CD14-positive monocyte (primary cell): ENCODE results near the gene ABI1. TPM values are rescaled to one million over a fixed set of nuclear protein-coding genes. Genes with fewer than 3 reads are reported as not detected.
A peak's percentile ranks its signal among the peaks of the same experiment; 100 is the strongest.

ENCODE experiments used
- DNase-seq, 3 donors: peaks; one replicate each; pipeline ENCODE4 v3.0.0-alpha.2; 2011 to 2022
- H2AFZ ChIP-seq: 2 replicates; pipeline ENCODE4 v1.6.0; 2012; ENCODE audit warnings: mild to moderate bottlenecking, low read depth, low read length, inconsistent platforms; ENCODE audit not compliant: insufficient read depth, poor library complexity, severe bottlenecking
- H3K27ac ChIP-seq, 2 donors: 1 replicate in 1 of 2; 2 replicates in 1 of 2; pipeline ENCODE4 v1.5.1; 2012 to 2013; ENCODE audit warnings: low read length in 2 of 2, control low read depth in 1 of 2, inconsistent platforms in 1 of 2, low read depth in 1 of 2, mild to moderate bottlenecking in 1 of 2
- H3K27me3 ChIP-seq, 2 donors: one replicate each; pipeline versions ENCODE4 v1.6.0 to v1.6.1; 2011 to 2013; ENCODE audit warnings: low read length in 2 of 2; ENCODE audit not compliant: control insufficient read depth in 2 of 2, insufficient read depth in 2 of 2
- H3K36me3 ChIP-seq, 2 donors: replicated peaks in 1 of 2; 1 replicate in 1 of 2; 2 replicates in 1 of 2; pipeline versions ENCODE4 v1.5.1 to v1.6.1; 2012 to 2013; ENCODE audit warnings: low read length in 2 of 2, control low read depth in 1 of 2, inconsistent platforms in 1 of 2, mild to moderate bottlenecking in 1 of 2; ENCODE audit not compliant: insufficient read depth in 2 of 2, control insufficient read depth in 1 of 2
- H3K4me1 ChIP-seq, 2 donors: 1 replicate in 1 of 2; 2 replicates in 1 of 2; pipeline versions ENCODE4 v1.5.1 to v1.6.1; 2012 to 2013; ENCODE audit warnings: low read length in 2 of 2, control low read depth in 1 of 2, inconsistent platforms in 1 of 2, mild to moderate bottlenecking in 1 of 2, moderate library complexity in 1 of 2; ENCODE audit not compliant: insufficient read depth in 2 of 2, control insufficient read depth in 1 of 2
- H3K4me2 ChIP-seq: replicated peaks from 2 replicates; pipeline ENCODE3; 2012; ENCODE audit warnings: low read length, moderate library complexity, mild to moderate bottlenecking; ENCODE audit not compliant: poor library complexity, severe bottlenecking; ENCODE audit errors: extremely low read depth
- H3K4me3 ChIP-seq, 3 experiments: fragments of 200-600 bp in 1 of 3; sonication (generic) in 1 of 3; replicated peaks in 1 of 3; 1 replicate in 2 of 3; 2 replicates in 1 of 3; pipeline ENCODE4 v1.5.1; 2011 to 2013; ENCODE audit warnings: low read length in 3 of 3, mild to moderate bottlenecking in 3 of 3, control low read depth in 2 of 3, low read depth in 2 of 3, inconsistent platforms in 1 of 3, moderate library complexity in 1 of 3
- H3K79me2 ChIP-seq: 2 replicates; pipeline ENCODE4 v1.6.0; 2012; ENCODE audit warnings: mild to moderate bottlenecking, control low read depth, inconsistent platforms, low read length, moderate library complexity; ENCODE audit not compliant: insufficient read depth
- H3K9ac ChIP-seq: 2 replicates; pipeline ENCODE4 v1.6.0; 2017; ENCODE audit warnings: low read length, mild to moderate bottlenecking; ENCODE audit not compliant: insufficient read depth, poor library complexity, severe bottlenecking
- H3K9me3 ChIP-seq, 2 donors: replicated peaks in 1 of 2; 1 replicate in 1 of 2; 2 replicates in 1 of 2; pipeline versions ENCODE4 v1.5.1 to v1.6.1; 2012 to 2013; ENCODE audit warnings: low read length in 2 of 2, control low read depth in 1 of 2; ENCODE audit not compliant: control insufficient read depth in 1 of 2, insufficient read depth in 1 of 2
- H4K20me1 ChIP-seq: 2 replicates; pipeline ENCODE4 v1.6.0; 2012; ENCODE audit warnings: mild to moderate bottlenecking, low read length, control low read depth, moderate library complexity; ENCODE audit not compliant: insufficient read depth
- H3K27ac Mint-ChIP-seq, 7 donors: one replicate each; pipeline ENCODE4 v1.8.0; 2020; ENCODE audit warnings: mild to moderate bottlenecking in 7 of 7, mixed read lengths in 7 of 7, moderate library complexity in 6 of 7, inconsistent platforms in 2 of 7
- H3K27me3 Mint-ChIP-seq, 3 donors: one replicate each; pipeline ENCODE4 v1.8.0; 2021 to 2022; ENCODE audit warnings: low read depth in 3 of 3, mild to moderate bottlenecking in 3 of 3, mixed read lengths in 3 of 3, moderate library complexity in 3 of 3, inconsistent platforms in 1 of 3
- H3K36me3 Mint-ChIP-seq, 2 donors: one replicate each; pipeline ENCODE4 v1.8.0; 2020; ENCODE audit warnings: mixed read lengths in 2 of 2, inconsistent platforms in 1 of 2, mild to moderate bottlenecking in 1 of 2
- H3K4me1 Mint-ChIP-seq: one replicate; pipeline ENCODE4 v1.8.0; 2020; ENCODE audit warnings: mild to moderate bottlenecking, mixed read lengths
- H3K4me3 Mint-ChIP-seq, 2 donors: one replicate each; pipeline ENCODE4 v1.8.0; 2020; ENCODE audit warnings: mild to moderate bottlenecking in 2 of 2, mixed read lengths in 2 of 2, moderate library complexity in 1 of 2
- H3K9me3 Mint-ChIP-seq, 7 donors: one replicate each; pipeline ENCODE4 v1.8.0; 2020 to 2022; ENCODE audit warnings: mixed read lengths in 7 of 7, mild to moderate bottlenecking in 6 of 7, moderate library complexity in 6 of 7, inconsistent platforms in 2 of 7
- CTCF ChIP-seq: fragments of 200-600 bp; IDR thresholded peaks from one replicate; pipeline ENCODE4 v1.8.0; 2022; ENCODE audit warnings: antibody characterized with exemption, mild to moderate bottlenecking
- WGBS: methylation state at CpG from one replicate; pipeline ENCODE4 v1.1.5; 2013; ENCODE audit warnings: missing lambda C conversion rate; ENCODE audit not compliant: insufficient coverage; 5-methylcytosine and 5-hydroxymethylcytosine counted together
- intact Hi-C, 2 donors: fragments of 100-400 bp; cut with micrococcal nuclease; formaldehyde crosslinking; loops; one replicate each; pipeline versions ENCODE4 v1.15.0 to v1.15.1; 2023
- polyA plus RNA-seq, 3 donors: library from polyadenylated mRNA; depleted of rRNA in 1 of 3; unstranded in 2 of 3; stranded (reverse) in 1 of 3; fragments of 300-500 nt in 2 of 3; fragments of >200 nt in 1 of 3; fragmentation: Illumina TruSeq in 2 of 3; gene quantifications; 1 replicate in 2 of 3; 2 replicates in 1 of 3; pipeline ENCODE4 v1.2.3, GENCODE V29; 2012 to 2021

ABI1 gene
- polyA plus RNA-seq, 3 donors: 39.8 to 77.2 (median 61.5) TPM

GRCh38 chr10:26844396-26844975 lies 16.3 kb downstream of the ABI1 start:
- no peak overlapping the region for H2AFZ ChIP-seq
- no peak overlapping the region for H3K4me2 ChIP-seq
- no peak overlapping the region for H3K9ac ChIP-seq
- no peak for DNase-seq
- H3K4me1 Mint-ChIP-seq: peaks cover 27% of the 10 kb centered on the region
- peaks cover 100% of the 10 kb centered on the region for H4K20me1 ChIP-seq
- intact Hi-C loops: no loop called here
- peaks cover 3 to 19% of the 10 kb centered on the region in 2 donors for H3K36me3 Mint-ChIP-seq
- no peaks in the 10 kb centered on the region for H3K9me3 Mint-ChIP-seq
- no peaks in the 10 kb centered on the region for H3K9me3 ChIP-seq
- H3K4me3 ChIP-seq: no peak overlapping the region
- no peak overlapping the region for H3K4me3 Mint-ChIP-seq
- no peak for TF ChIP-seq CTCF
- peaks cover 99% of the 10 kb centered on the region for H3K79me2 ChIP-seq
- no peaks in the 10 kb centered on the region for H3K27me3 Mint-ChIP-seq
- H3K27me3 ChIP-seq: no peaks in the 10 kb centered on the region
- H3K36me3 ChIP-seq: peaks cover 0 to 9% of the 10 kb centered on the region in 2 donors
- peak overlapping the region in 6 of 7 donors; percentile 17 to 70 (median 37) for H3K27ac Mint-ChIP-seq
- H3K4me1 ChIP-seq: no peaks in the 10 kb centered on the region
- WGBS: 0% methylated on average over 1 of the region's 5 CpGs
- peak overlapping the region in 1 of 2 donors; percentile 16 for H3K27ac ChIP-seq

- intact Hi-C loops: no loop called here
- Histone ChIP-seq H4K20me1 (peaks cover 100% of the 10 kb centered on the region), H3K27ac (no peak overlapping the region), H3K4me1 (peaks cover 0 to 7% of the 10 kb centered on the region in 2 donors), H3K36me3 (peaks cover 0 to 9% of the 10 kb centered on the region in 2 donors), H2AFZ (no peak overlapping the region), H3K27me3 (no peaks in the 10 kb centered on the region), H3K4me3 (no peak overlapping the region), H3K79me2 (peaks cover 99% of the 10 kb centered on the region), H3K9ac (no peak overlapping the region), H3K4me2 (no peak overlapping the region), H3K9me3 (no peaks in the 10 kb centered on the region)
- no peak for TF ChIP-seq CTCF
- Mint-ChIP-seq H3K9me3 (no peaks in the 10 kb centered on the region), H3K27ac (peak overlapping the region in 4 of 7 donors; percentile 2 to 55 (median 4)), H3K4me1 (peaks cover 35% of the 10 kb centered on the region), H3K27me3 (no peaks in the 10 kb centered on the region), H3K36me3 (peaks cover 3 to 20% of the 10 kb centered on the region in 2 donors), H3K4me3 (no peak overlapping the region)
- WGBS: 92% methylated on average over 3 of the region's 3 CpGs
- no peak for DNase-seq
Measured at GRCh38 chr10:26843736-26844135, 17.0 kb downstream of the ABI1 start.
